ENCODE data around the gene DPPA2.
"Not testable (repeated sequence)": the region's sequence is repeated elsewhere in the genome, so short reads cannot be mapped to it uniquely, and the experiment has no call there.

The DPPA2 gene

GRCh38 chr3:109316162-109316730, at the start of gene DPPA2:
TSS of gene DPPA2 (minus strand) at chr3:109316517. CDS start at chr3:109314542, 1,975 bp downstream.
- DNase-seq, result no peak

GRCh38 chr3:109364088-109364487, 47.8 kb upstream of the DPPA2 start:
- DNase-seq, result no peak

GRCh38 chr3:109363634-109364033, 47.3 kb upstream of the DPPA2 start:
- DNase-seq, result no peak

- DNase-seq, result no peak
These were observed 46.5 kb upstream of the DPPA2 start for GRCh38 chr3:109362823-109363222.

GRCh38 chr3:109358809-109359208, 42.5 kb upstream of the DPPA2 start:
- not testable (repeated sequence) for DNase-seq

- no peak for DNase-seq
These were observed 40.3 kb upstream of the DPPA2 start for GRCh38 chr3:109356442-109357155.

- DNase-seq, result no peak
These were observed 39.5 kb upstream of the DPPA2 start for GRCh38 chr3:109355625-109356441.

GRCh38 chr3:109353057-109353456, 36.7 kb upstream of the DPPA2 start:
- no peak for DNase-seq

- DNase-seq, result no peak
These were observed 34.9 kb upstream of the DPPA2 start for GRCh38 chr3:109351231-109351630.

- DNase-seq, result no peak
These were observed 30.5 kb upstream of the DPPA2 start for GRCh38 chr3:109346770-109347295.

GRCh38 chr3:109346099-109346498, 29.8 kb upstream of the DPPA2 start:
- DNase-seq, result no peak

- DNase-seq, result no peak
These were observed 23.7 kb upstream of the DPPA2 start for GRCh38 chr3:109339714-109340648.

GRCh38 chr3:109339197-109339596, 22.9 kb upstream of the DPPA2 start:
- DNase-seq, result no peak

- DNase-seq, result no peak
These were observed 22.0 kb upstream of the DPPA2 start for GRCh38 chr3:109338322-109338721.

GRCh38 chr3:109337393-109337792, 21.1 kb upstream of the DPPA2 start, which contains the start of gene DPPA4:
TSS of gene DPPA4 (minus strand) at chr3:109337546. CDS start at chr3:109337517, 29 bp downstream.
- DNase-seq, result no peak

GRCh38 chr3:109336291-109336861, 20.1 kb upstream of the DPPA2 start:
- DNase-seq, result no peak

- DNase-seq, result no peak
These were observed 18.3 kb upstream of the DPPA2 start for GRCh38 chr3:109334572-109334971.

- DNase-seq, result no peak
These were observed 15.4 kb upstream of the DPPA2 start for GRCh38 chr3:109331692-109332091.

- no peak for DNase-seq
These were observed 14.1 kb upstream of the DPPA2 start for GRCh38 chr3:109330405-109330804.

GRCh38 chr3:109328202-109328601, 11.9 kb upstream of the DPPA2 start:
- DNase-seq, result no peak

GRCh38 chr3:109325657-109326056, 9.3 kb upstream of the DPPA2 start:
- DNase-seq, result no peak

GRCh38 chr3:109325109-109325508, 8.8 kb upstream of the DPPA2 start:
- DNase-seq, result no peak
